H1 (cell line): ENCODE results near the gene KPNA6.
"Not testable (repeated sequence)": the region's sequence is repeated elsewhere in the genome, so short reads cannot be mapped to it uniquely, and the experiment has no call there.

Experiments used
- GTF2F1 ChIP-seq: IDR thresholded peaks from 2 replicates; pipeline ENCODE4 v1.6.1; 2012; ENCODE audit warnings: low read depth, low read length, improper control_type of control experiment, borderline replicate concordance
- YY1 ChIP-seq: IDR thresholded peaks from 2 replicates; pipeline ENCODE4 v1.6.1; 2011; ENCODE audit warnings: low read depth, mild to moderate bottlenecking, low read length
- TF ChIP-seq, protein P1 (sequence below), 3 experiments: IDR thresholded peaks; 1 replicate in 2 of 3; 2 replicates in 1 of 3; pipeline versions ENCODE4 v1.5.1 to v1.6.1; 2011; ENCODE audit warnings: low read length in 3 of 3, mild to moderate bottlenecking in 3 of 3, inconsistent platforms in 2 of 3, low read depth in 1 of 3, moderate library complexity in 1 of 3; ENCODE audit not compliant: insufficient read depth in 1 of 3; ENCODE audit errors: control extremely low read depth in 1 of 3

GRCh38 chr1:32086381-32086780 is 21.5 kb upstream of the KPNA6 start:
- TF ChIP-seq, protein P1, sequence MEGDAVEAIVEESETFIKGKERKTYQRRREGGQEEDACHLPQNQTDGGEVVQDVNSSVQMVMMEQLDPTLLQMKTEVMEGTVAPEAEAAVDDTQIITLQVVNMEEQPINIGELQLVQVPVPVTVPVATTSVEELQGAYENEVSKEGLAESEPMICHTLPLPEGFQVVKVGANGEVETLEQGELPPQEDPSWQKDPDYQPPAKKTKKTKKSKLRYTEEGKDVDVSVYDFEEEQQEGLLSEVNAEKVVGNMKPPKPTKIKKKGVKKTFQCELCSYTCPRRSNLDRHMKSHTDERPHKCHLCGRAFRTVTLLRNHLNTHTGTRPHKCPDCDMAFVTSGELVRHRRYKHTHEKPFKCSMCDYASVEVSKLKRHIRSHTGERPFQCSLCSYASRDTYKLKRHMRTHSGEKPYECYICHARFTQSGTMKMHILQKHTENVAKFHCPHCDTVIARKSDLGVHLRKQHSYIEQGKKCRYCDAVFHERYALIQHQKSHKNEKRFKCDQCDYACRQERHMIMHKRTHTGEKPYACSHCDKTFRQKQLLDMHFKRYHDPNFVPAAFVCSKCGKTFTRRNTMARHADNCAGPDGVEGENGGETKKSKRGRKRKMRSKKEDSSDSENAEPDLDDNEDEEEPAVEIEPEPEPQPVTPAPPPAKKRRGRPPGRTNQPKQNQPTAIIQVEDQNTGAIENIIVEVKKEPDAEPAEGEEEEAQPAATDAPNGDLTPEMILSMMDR (IDR thresholded peaks at IDR 0.05; ENCODE audit: control extremely low read depth in 1 of 3, insufficient read depth in 1 of 3, low read depth in 1 of 3, low read length in 3 of 3): not testable (repeated sequence)
- TF ChIP-seq YY1, GTF2F1: not testable (repeated sequence)
